ENCODE results near the gene PTGDS. TPM values are rescaled to one million over a fixed set of nuclear protein-coding genes. Genes with fewer than 3 reads are reported as not detected.

The PTGDS gene
- total RNA-seq, 2 donors from 2014 or later: 13.8 to 22.1 TPM

- Histone ChIP-seq H3K27ac (ENCODE audit: low read depth, low read length) (no peak overlapping the region), H3K36me3 (ENCODE audit: control insufficient read depth, insufficient read depth, low read length) (peaks cover 44% of the 10 kb centered on the region), H3K27me3 (ENCODE audit: control insufficient read depth, insufficient read depth, low read length, poor library complexity, severe bottlenecking) (no peaks in the 10 kb centered on the region), H3K9me3 (ENCODE audit: control insufficient read depth, low read length) (no peaks in the 10 kb centered on the region), H3K4me3 (ENCODE audit: low read length) (no peak overlapping the region), H3K9ac (ENCODE audit: extremely low read depth, low read length, poor library complexity, severe bottlenecking) (no peak overlapping the region), H3K4me1 (ENCODE audit: control insufficient read depth, insufficient read depth, low read length) (no peaks in the 10 kb centered on the region)
- TF ChIP-seq, protein P1, sequence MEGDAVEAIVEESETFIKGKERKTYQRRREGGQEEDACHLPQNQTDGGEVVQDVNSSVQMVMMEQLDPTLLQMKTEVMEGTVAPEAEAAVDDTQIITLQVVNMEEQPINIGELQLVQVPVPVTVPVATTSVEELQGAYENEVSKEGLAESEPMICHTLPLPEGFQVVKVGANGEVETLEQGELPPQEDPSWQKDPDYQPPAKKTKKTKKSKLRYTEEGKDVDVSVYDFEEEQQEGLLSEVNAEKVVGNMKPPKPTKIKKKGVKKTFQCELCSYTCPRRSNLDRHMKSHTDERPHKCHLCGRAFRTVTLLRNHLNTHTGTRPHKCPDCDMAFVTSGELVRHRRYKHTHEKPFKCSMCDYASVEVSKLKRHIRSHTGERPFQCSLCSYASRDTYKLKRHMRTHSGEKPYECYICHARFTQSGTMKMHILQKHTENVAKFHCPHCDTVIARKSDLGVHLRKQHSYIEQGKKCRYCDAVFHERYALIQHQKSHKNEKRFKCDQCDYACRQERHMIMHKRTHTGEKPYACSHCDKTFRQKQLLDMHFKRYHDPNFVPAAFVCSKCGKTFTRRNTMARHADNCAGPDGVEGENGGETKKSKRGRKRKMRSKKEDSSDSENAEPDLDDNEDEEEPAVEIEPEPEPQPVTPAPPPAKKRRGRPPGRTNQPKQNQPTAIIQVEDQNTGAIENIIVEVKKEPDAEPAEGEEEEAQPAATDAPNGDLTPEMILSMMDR (conservative IDR thresholded peaks at IDR 0.05): no peak
- no peak for DNase-seq
- no peak overlapping the region for H3K27ac Mint-ChIP-seq
- H3K4me3 Mint-ChIP-seq: no peak overlapping the region
- no peaks in the 10 kb centered on the region for H3K4me1 Mint-ChIP-seq
- H3K9me3 Mint-ChIP-seq: no peaks in the 10 kb centered on the region
- WGBS, 2 experiments (ENCODE audit: insufficient coverage in 1 of 2, insufficient read length in 1 of 2): 100% methylated on average over 2 of the region's 2 CpGs; no CpG with 5 or more reads in 1 of the 2 experiments
- H3K27me3 Mint-ChIP-seq (ENCODE audit: insufficient read depth): no peaks in the 10 kb centered on the region
- peaks cover 42% of the 10 kb centered on the region for H3K36me3 Mint-ChIP-seq (ENCODE audit: low read depth)
These were observed 45.6 kb upstream of the PTGDS start for GRCh38 chr9:136931611-136932130.

GRCh38 chr9:136934277-136934676 is 43.0 kb upstream of the PTGDS start:
- no peaks in the 10 kb centered on the region for H3K9me3 Mint-ChIP-seq
- H3K4me3 Mint-ChIP-seq: no peak overlapping the region
- H3K4me1 Mint-ChIP-seq: no peaks in the 10 kb centered on the region
- Histone ChIP-seq H3K27me3 (ENCODE audit: control insufficient read depth, insufficient read depth, low read length, poor library complexity, severe bottlenecking) (no peaks in the 10 kb centered on the region), H3K9me3 (ENCODE audit: control insufficient read depth, low read length) (no peaks in the 10 kb centered on the region), H3K36me3 (ENCODE audit: control insufficient read depth, insufficient read depth, low read length) (peaks cover 31% of the 10 kb centered on the region), H3K9ac (ENCODE audit: extremely low read depth, low read length, poor library complexity, severe bottlenecking) (no peak overlapping the region), H3K27ac (ENCODE audit: low read depth, low read length) (no peak overlapping the region), H3K4me3 (ENCODE audit: low read length) (no peak overlapping the region), H3K4me1 (ENCODE audit: control insufficient read depth, insufficient read depth, low read length) (no peaks in the 10 kb centered on the region)
- TF ChIP-seq, protein P1 (conservative IDR thresholded peaks at IDR 0.05): no peak
- 96 to 100% methylated on average over 2 to 3 of the region's 3 CpGs for WGBS, 2 experiments (ENCODE audit: insufficient coverage in 1 of 2, insufficient read length in 1 of 2)
- no peaks in the 10 kb centered on the region for H3K27me3 Mint-ChIP-seq (ENCODE audit: insufficient read depth)
- no peak for DNase-seq
- no peak overlapping the region for H3K27ac Mint-ChIP-seq
- peaks cover 48% of the 10 kb centered on the region for H3K36me3 Mint-ChIP-seq (ENCODE audit: low read depth)

GRCh38 chr9:136935651-136936050 is 41.7 kb upstream of the PTGDS start:
- Histone ChIP-seq H3K9me3 (ENCODE audit: control insufficient read depth, low read length) (no peaks in the 10 kb centered on the region), H3K4me3 (ENCODE audit: low read length) (no peak overlapping the region), H3K9ac (ENCODE audit: extremely low read depth, low read length, poor library complexity, severe bottlenecking) (no peak overlapping the region), H3K4me1 (ENCODE audit: control insufficient read depth, insufficient read depth, low read length) (no peaks in the 10 kb centered on the region), H3K27me3 (ENCODE audit: control insufficient read depth, insufficient read depth, low read length, poor library complexity, severe bottlenecking) (no peaks in the 10 kb centered on the region), H3K27ac (ENCODE audit: low read depth, low read length) (no peak overlapping the region), H3K36me3 (ENCODE audit: control insufficient read depth, insufficient read depth, low read length) (peaks cover 31% of the 10 kb centered on the region)
- Mint-ChIP-seq H3K27me3 (ENCODE audit: insufficient read depth) (no peaks in the 10 kb centered on the region), H3K36me3 (ENCODE audit: low read depth) (peaks cover 51% of the 10 kb centered on the region), H3K4me1 (no peaks in the 10 kb centered on the region), H3K4me3 (no peak overlapping the region), H3K27ac (no peak overlapping the region), H3K9me3 (no peaks in the 10 kb centered on the region)
- 97 to 100% methylated on average over 1 to 3 of the region's 3 CpGs for WGBS, 2 experiments (ENCODE audit: insufficient coverage in 1 of 2, insufficient read length in 1 of 2)
- no peak for DNase-seq
- TF ChIP-seq, protein P1 (conservative IDR thresholded peaks at IDR 0.05): no peak

All from endodermal cell (in vitro differentiated cells).